ENCODE data around the gene NEURL1.

The NEURL1 gene

GRCh38 chr10:103472005-103472404 is 21.5 kb upstream of the NEURL1 start:
- H2AK5ac ChIP-seq (ENCODE audit: low read length) = no peak overlapping the region
- no peaks in the 10 kb centered on the region for H3K79me2 ChIP-seq (ENCODE audit: control insufficient read depth, insufficient read depth, low read length, poor library complexity)
- H3K23ac ChIP-seq (ENCODE audit: low read length) = peak overlapping the region; percentile 55
- no peak overlapping the region for H2BK5ac ChIP-seq (ENCODE audit: low read depth, low read length, poor library complexity)
- no peak overlapping the region for H2AFZ ChIP-seq (ENCODE audit: insufficient read depth, low read length, poor library complexity)
- no peak overlapping the region for H3K18ac ChIP-seq (ENCODE audit: low read length)
- H3K4me2 ChIP-seq (ENCODE audit: low read length) = no peak overlapping the region
- H3K9me3 ChIP-seq (ENCODE audit: insufficient read depth, low read depth, low read length) = peaks cover 2% of the 10 kb centered on the region
- no peaks in the 10 kb centered on the region for H3K4me1 ChIP-seq (ENCODE audit: control insufficient read depth in 1 of 2, insufficient read depth in 2 of 2, low read length in 2 of 2)
- no peak overlapping the region for H2BK12ac ChIP-seq (ENCODE audit: low read length)
- H3K36me3 ChIP-seq (ENCODE audit: control insufficient read depth in 1 of 2, insufficient read depth in 2 of 2, low read length in 2 of 2) = no peaks in the 10 kb centered on the region
- H4K12ac ChIP-seq (ENCODE audit: low read depth, low read length) = no peak overlapping the region
- no peak overlapping the region for H3K27ac ChIP-seq (ENCODE audit: low read depth, low read length)
- no peak overlapping the region for H4K91ac ChIP-seq (ENCODE audit: low read depth, low read length)
- no peaks in the 10 kb centered on the region for H3K79me1 ChIP-seq (ENCODE audit: low read length)
- H3K4ac ChIP-seq (ENCODE audit: low read depth, low read length) = no peak overlapping the region
- no peak overlapping the region for H3K4me3 ChIP-seq (ENCODE audit: low read depth, low read length)
- H3K14ac ChIP-seq (ENCODE audit: low read length) = no peak overlapping the region
- no peak for DNase-seq
- H2BK120ac ChIP-seq (ENCODE audit: insufficient read depth, low read length, poor library complexity) = no peak overlapping the region
- no peak overlapping the region for H3K9ac ChIP-seq (ENCODE audit: low read length)
- no peak overlapping the region for H4K8ac ChIP-seq (ENCODE audit: low read depth, low read length)
- H3K27me3 ChIP-seq (ENCODE audit: insufficient read depth, low read length) = no peaks in the 10 kb centered on the region
- WGBS (ENCODE audit: extremely low coverage, insufficient coverage, insufficient read length) = no CpG with 5 or more reads among the region's 2 CpGs

DNA sequence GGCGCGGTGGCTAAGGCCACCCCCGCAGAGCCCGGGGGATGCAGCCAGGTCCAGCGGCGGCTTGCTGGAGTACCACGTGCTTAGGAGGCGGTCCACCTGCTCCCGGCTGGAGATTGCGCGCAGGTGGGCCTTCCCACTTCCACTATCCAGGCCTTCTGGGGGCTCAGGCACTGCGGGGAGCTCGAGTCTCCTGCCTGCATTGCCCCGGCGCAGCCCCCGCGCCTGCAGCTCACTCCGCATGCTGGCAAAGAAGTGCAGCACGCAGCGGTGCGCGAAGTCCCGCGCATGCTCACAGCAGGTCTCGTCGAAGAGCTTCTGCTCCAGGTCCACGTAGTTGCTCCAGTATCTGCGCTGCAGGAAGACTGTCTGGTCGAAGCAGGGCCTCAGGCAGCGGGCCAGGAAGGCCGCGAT is 20.2 kb upstream of the NEURL1 start:
- Histone ChIP-seq H3K23ac (ENCODE audit: low read length) (no peak overlapping the region), H3K36me3 (ENCODE audit: control insufficient read depth in 1 of 2, insufficient read depth in 2 of 2, low read length in 2 of 2) (no peaks in the 10 kb centered on the region), H3K4me1 (ENCODE audit: control insufficient read depth in 1 of 2, insufficient read depth in 2 of 2, low read length in 2 of 2) (no peaks in the 10 kb centered on the region), H2BK120ac (ENCODE audit: insufficient read depth, low read length, poor library complexity) (no peak overlapping the region), H3K4ac (ENCODE audit: low read depth, low read length) (no peak overlapping the region), H3K18ac (ENCODE audit: low read length) (no peak overlapping the region), H4K91ac (ENCODE audit: low read depth, low read length) (no peak overlapping the region), H3K14ac (ENCODE audit: low read length) (no peak overlapping the region), H3K79me2 (ENCODE audit: control insufficient read depth, insufficient read depth, low read length, poor library complexity) (no peaks in the 10 kb centered on the region), H3K4me3 (ENCODE audit: low read depth, low read length) (no peak overlapping the region), H3K4me2 (ENCODE audit: low read length) (no peak overlapping the region), H3K9ac (ENCODE audit: low read length) (no peak overlapping the region), H3K9me3 (ENCODE audit: insufficient read depth, low read depth, low read length) (peaks cover under 1% of the 10 kb centered on the region), H2BK5ac (ENCODE audit: low read depth, low read length, poor library complexity) (no peak overlapping the region), H2BK12ac (ENCODE audit: low read length) (no peak overlapping the region), H3K27me3 (ENCODE audit: insufficient read depth, low read length) (no peaks in the 10 kb centered on the region), H2AFZ (ENCODE audit: insufficient read depth, low read length, poor library complexity) (no peak overlapping the region), H4K8ac (ENCODE audit: low read depth, low read length) (no peak overlapping the region), H2AK5ac (ENCODE audit: low read length) (no peak overlapping the region), H3K27ac (ENCODE audit: low read depth, low read length) (no peak overlapping the region), H4K12ac (ENCODE audit: low read depth, low read length) (no peak overlapping the region), H3K79me1 (ENCODE audit: low read length) (no peaks in the 10 kb centered on the region)
- peak; percentile 61 to 73 for DNase-seq
- no CpG with 5 or more reads among the region's 32 CpGs for WGBS (ENCODE audit: extremely low coverage, insufficient coverage, insufficient read length)

DNA sequence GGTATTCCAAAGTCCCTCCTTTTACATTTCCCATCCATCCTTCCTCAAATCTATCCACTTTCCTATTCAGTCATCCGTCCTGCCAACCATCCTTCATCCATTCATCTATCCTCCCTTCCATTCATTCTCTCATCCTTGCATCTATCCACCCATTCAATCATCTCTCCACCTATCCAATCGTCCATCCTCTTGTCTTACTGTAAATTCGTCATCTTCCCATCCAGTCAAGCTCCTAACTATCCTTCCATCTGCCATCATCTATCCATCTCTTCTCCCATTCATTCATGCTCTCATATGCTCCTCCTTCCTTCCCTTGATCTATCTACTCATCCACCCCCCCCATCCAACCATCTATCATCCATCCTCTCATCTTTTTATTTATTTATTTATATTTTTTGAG is 19.4 kb upstream of the NEURL1 start:
- 100% methylated on average over 3 of the region's 3 CpGs for WGBS (ENCODE audit: extremely low coverage, insufficient coverage, insufficient read length)
- no peak for DNase-seq

DNA sequence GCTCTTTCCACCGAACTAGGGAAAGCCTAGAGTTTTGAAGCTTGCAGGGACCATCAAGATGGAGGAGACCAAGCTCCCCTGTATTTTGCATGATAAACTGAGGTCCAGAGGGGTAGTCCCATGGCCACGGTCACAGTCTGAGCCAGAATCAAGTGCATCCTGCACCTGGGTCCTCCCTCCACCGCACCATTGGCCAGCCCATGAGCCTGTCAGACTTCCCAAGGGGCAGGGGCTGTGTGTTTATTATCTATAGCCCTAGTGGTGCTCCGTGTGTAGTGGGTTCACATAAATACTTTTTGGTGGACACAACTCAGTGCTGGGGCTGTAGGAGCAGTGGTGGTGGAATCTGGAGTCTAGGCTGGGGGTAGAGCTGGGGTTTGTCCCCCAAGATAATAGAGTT is 18.1 kb upstream of the NEURL1 start:
- no peak overlapping the region for H3K4ac ChIP-seq (ENCODE audit: low read depth, low read length)
- no peak for DNase-seq
- H3K9ac ChIP-seq (ENCODE audit: low read length) = no peak overlapping the region
- peak overlapping the region; percentile 43 for H3K4me3 ChIP-seq (ENCODE audit: low read depth, low read length)
- H3K79me2 ChIP-seq (ENCODE audit: control insufficient read depth, insufficient read depth, low read length, poor library complexity) = no peaks in the 10 kb centered on the region
- no peak overlapping the region for H2AFZ ChIP-seq (ENCODE audit: insufficient read depth, low read length, poor library complexity)
- H4K91ac ChIP-seq (ENCODE audit: low read depth, low read length) = no peak overlapping the region
- no peak overlapping the region for H3K23ac ChIP-seq (ENCODE audit: low read length)
- no peak overlapping the region for H4K8ac ChIP-seq (ENCODE audit: low read depth, low read length)
- no peak overlapping the region for H3K27ac ChIP-seq (ENCODE audit: low read depth, low read length)
- H2BK5ac ChIP-seq (ENCODE audit: low read depth, low read length, poor library complexity) = no peak overlapping the region
- WGBS (ENCODE audit: extremely low coverage, insufficient coverage, insufficient read length) = no CpG with 5 or more reads among the region's 4 CpGs
- no peak overlapping the region for H2AK5ac ChIP-seq (ENCODE audit: low read length)
- H3K14ac ChIP-seq (ENCODE audit: low read length) = no peak overlapping the region
- no peak overlapping the region for H2BK12ac ChIP-seq (ENCODE audit: low read length)
- no peaks in the 10 kb centered on the region for H3K27me3 ChIP-seq (ENCODE audit: insufficient read depth, low read length)
- no peaks in the 10 kb centered on the region for H3K9me3 ChIP-seq (ENCODE audit: insufficient read depth, low read depth, low read length)
- no peak overlapping the region for H4K12ac ChIP-seq (ENCODE audit: low read depth, low read length)
- H2BK120ac ChIP-seq (ENCODE audit: insufficient read depth, low read length, poor library complexity) = no peak overlapping the region
- no peak overlapping the region for H3K18ac ChIP-seq (ENCODE audit: low read length)
- H3K4me2 ChIP-seq (ENCODE audit: low read length) = no peak overlapping the region
- H3K4me1 ChIP-seq (ENCODE audit: control insufficient read depth in 1 of 2, insufficient read depth in 2 of 2, low read length in 2 of 2) = peaks cover 2 to 3% of the 10 kb centered on the region in 2 experiments
- no peaks in the 10 kb centered on the region for H3K36me3 ChIP-seq (ENCODE audit: control insufficient read depth in 1 of 2, insufficient read depth in 2 of 2, low read length in 2 of 2)
- no peaks in the 10 kb centered on the region for H3K79me1 ChIP-seq (ENCODE audit: low read length)

More for the DNA sequence above, 19.4 kb upstream of the NEURL1 start:
- Histone ChIP-seq H3K4ac (ENCODE audit: low read depth, low read length) (no peak overlapping the region), H4K91ac (ENCODE audit: low read depth, low read length) (no peak overlapping the region), H3K4me3 (ENCODE audit: low read depth, low read length) (no peak overlapping the region), H3K79me2 (ENCODE audit: control insufficient read depth, insufficient read depth, low read length, poor library complexity) (no peaks in the 10 kb centered on the region), H2BK120ac (ENCODE audit: insufficient read depth, low read length, poor library complexity) (no peak overlapping the region), H3K27ac (ENCODE audit: low read depth, low read length) (no peak overlapping the region), H4K8ac (ENCODE audit: low read depth, low read length) (no peak overlapping the region), H2BK12ac (ENCODE audit: low read length) (no peak overlapping the region), H3K4me1 (ENCODE audit: control insufficient read depth in 1 of 2, insufficient read depth in 2 of 2, low read length in 2 of 2) (peaks cover 1 to 2% of the 10 kb centered on the region in 2 experiments), H4K12ac (ENCODE audit: low read depth, low read length) (no peak overlapping the region), H3K9me3 (ENCODE audit: insufficient read depth, low read depth, low read length) (no peaks in the 10 kb centered on the region), H3K4me2 (ENCODE audit: low read length) (no peak overlapping the region), H2BK5ac (ENCODE audit: low read depth, low read length, poor library complexity) (no peak overlapping the region), H3K27me3 (ENCODE audit: insufficient read depth, low read length) (no peaks in the 10 kb centered on the region), H3K23ac (ENCODE audit: low read length) (no peak overlapping the region), H2AFZ (ENCODE audit: insufficient read depth, low read length, poor library complexity) (no peak overlapping the region), H3K36me3 (ENCODE audit: control insufficient read depth in 1 of 2, insufficient read depth in 2 of 2, low read length in 2 of 2) (no peaks in the 10 kb centered on the region), H3K14ac (ENCODE audit: low read length) (no peak overlapping the region), H3K79me1 (ENCODE audit: low read length) (no peaks in the 10 kb centered on the region), H3K9ac (ENCODE audit: low read length) (no peak overlapping the region), H2AK5ac (ENCODE audit: low read length) (no peak overlapping the region), H3K18ac (ENCODE audit: low read length) (no peak overlapping the region)

Data from trophoblast cell (in vitro differentiated cells and primary cell).